ENCODE measurements around the gene TLR1.

DNA sequence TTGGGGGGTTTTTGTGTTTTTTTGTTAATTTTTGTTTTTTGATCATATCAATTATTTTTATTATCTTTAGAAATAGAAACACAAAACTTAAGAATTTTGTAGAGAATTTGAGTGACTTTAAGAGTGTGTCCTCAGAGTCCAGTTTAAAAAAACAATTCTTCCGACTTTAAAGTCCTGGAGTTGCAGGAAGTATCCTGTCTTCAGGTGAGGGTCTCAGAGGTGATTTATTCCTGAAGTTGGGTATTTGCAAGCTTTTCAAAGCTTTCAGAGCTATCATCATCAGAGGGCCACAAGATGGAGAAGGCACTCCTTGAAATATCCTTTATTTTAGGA lies 44.8 kb downstream of the TLR1 start:
- TF ChIP-seq CTCF (IDR thresholded peaks at IDR 0.05; ENCODE audit: low read length): no peak
- TF ChIP-seq EZH2 (optimal IDR thresholded peaks at IDR 0.05; ENCODE audit: low read depth, low read length): no peak
- TF ChIP-seq EZH2phosphoT487 (IDR thresholded peaks at IDR 0.05; ENCODE audit: low read length): no peak
